ENCODE data around the gene SH3BP4. TPM values are rescaled to one million over a fixed set of nuclear protein-coding genes. Genes with fewer than 3 reads are reported as not detected.

The SH3BP4 gene
- total and polyA plus RNA-seq, 2 of the 8 experiments (the other 6 are each of a cell fraction or from before 2014, with no cell fraction given) = 28.3 to 35.4 TPM

DNA sequence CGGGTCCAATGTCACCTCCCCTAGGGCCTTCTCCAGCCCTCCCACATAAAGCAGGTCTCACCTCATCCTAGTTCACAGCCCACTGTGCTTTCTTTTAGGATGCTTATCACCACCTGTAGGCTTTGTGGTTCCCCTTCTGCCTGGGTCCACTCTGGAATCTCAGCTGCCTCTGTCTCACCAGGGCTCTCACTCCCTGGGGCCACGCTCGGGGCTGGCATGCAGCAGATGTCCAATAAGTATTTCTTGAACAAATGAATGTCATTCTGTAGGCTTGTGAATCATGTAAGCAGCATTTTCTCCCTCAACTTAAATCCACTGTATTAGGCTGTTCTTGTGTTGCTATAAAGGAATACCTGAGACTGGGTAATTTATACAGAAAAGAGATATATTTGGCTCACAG lies 4.3 kb upstream of the SH3BP4 start:
- Histone ChIP-seq H3K56ac (replicated peaks; ENCODE audit: insufficient read length, low read depth, low read length) (no peak overlapping the region), H2BK20ac (ENCODE audit: low read length) (no peak overlapping the region), H2BK15ac (ENCODE audit: low read length) (no peak overlapping the region), H2BK12ac (ENCODE audit: low read depth, low read length) (no peak overlapping the region), H3K4me2 (ENCODE audit: insufficient read depth in 1 of 2, low read depth in 2 of 2, low read length in 2 of 2) (no peak overlapping the region), H3K4me1 (replicated peaks in 1 of 4; ENCODE audit: control insufficient read depth in 3 of 4, insufficient read depth in 4 of 4, low read length in 3 of 4) (peaks cover 0 to 4% (median 0%) of the 10 kb centered on the region in 4 experiments; a peak in 1 of 7 replicates), H3K4ac (replicated peaks; ENCODE audit: insufficient read length, low read depth, low read length) (no peak overlapping the region), H3K23ac (ENCODE audit: insufficient read length) (no peak overlapping the region), H3K4me3 (ENCODE audit: extremely low read depth in 1 of 4, insufficient read depth in 2 of 4, low read depth in 3 of 4, low read length in 4 of 4) (no peak overlapping the region), H3K79me2 (ENCODE audit: control insufficient read depth in 1 of 2, insufficient read depth in 2 of 2, low read length in 2 of 2) (peaks cover 0 to 2% of the 10 kb centered on the region in 2 experiments; a peak in 3 of 4 replicates), H3K23me2 (ENCODE audit: low read depth, low read length) (peaks cover 10% of the 10 kb centered on the region; the same call in 1 of the 2 replicates), H4K20me1 (replicated peaks in 1 of 2; ENCODE audit: control insufficient read depth in 1 of 2, insufficient read depth in 2 of 2, low read length in 2 of 2) (no peaks in the 10 kb centered on the region), H3K9ac (replicated peaks in 1 of 4; ENCODE audit: extremely low read depth in 1 of 4, low read depth in 3 of 4, low read length in 3 of 4) (no peak overlapping the region), H3K27ac (ENCODE audit: low read depth, low read length) (no peak overlapping the region), H2BK5ac (ENCODE audit: low read depth, low read length) (no peak overlapping the region), H4K5ac (ENCODE audit: insufficient read length, low read depth, low read length) (no peak overlapping the region), H3K79me1 (ENCODE audit: low read depth, low read length) (no peaks in the 10 kb centered on the region), H2BK120ac (replicated peaks; ENCODE audit: low read depth, low read length) (no peak overlapping the region), H3K36me3 (ENCODE audit: control insufficient read depth in 2 of 4, insufficient read depth in 4 of 4, low read length in 3 of 4) (no peaks in the 10 kb centered on the region), H2AFZ (ENCODE audit: low read length) (no peak overlapping the region), H3K18ac (ENCODE audit: extremely low read depth, low read length) (no peak overlapping the region), H3K14ac (ENCODE audit: insufficient read length) (no peak overlapping the region), H2AK5ac (ENCODE audit: low read depth, low read length) (no peak overlapping the region), H4K91ac (replicated peaks; ENCODE audit: insufficient read length, low read length) (no peak overlapping the region), H4K8ac (ENCODE audit: extremely low read depth, insufficient read depth, low read length) (no peak overlapping the region), H3K9me3 (ENCODE audit: insufficient read depth in 2 of 2, low read depth in 1 of 2, low read length in 1 of 2) (no peaks in the 10 kb centered on the region), H3K27me3 (replicated peaks in 1 of 4; ENCODE audit: control insufficient read depth in 3 of 4, extremely low read depth in 1 of 4, insufficient read depth in 3 of 4, low read length in 3 of 4) (peaks cover 2 to 15% (median 11%) of the 10 kb centered on the region in 4 experiments)
- 96% methylated on average over 3 of the region's 3 CpGs; no CpG with 5 or more reads in 1 of the 2 experiments for WGBS, 2 experiments (ENCODE audit: extremely low coverage in 1 of 2, insufficient coverage in 1 of 2, insufficient read length in 1 of 2, insufficient replicate concordance in 2 of 2, low coverage in 1 of 2, low lambda C conversion rate in 2 of 2, missing lambda C conversion rate in 1 of 2)
- ChIA-PET POLR2A (ENCODE audit: partially characterized antibody) (no interaction called here), CTCF (ENCODE audit: partially characterized antibody) (no interaction called here)
- DNase-seq (ENCODE audit: low read depth in 1 of 2, low spot score in 2 of 2) (no peak), FAIRE-seq (no peak)
- no peak for TF ChIP-seq BRCA1 (IDR thresholded peaks at IDR 0.05; ENCODE audit: low read depth, low read length)
- no peak for TF ChIP-seq TAF1 (IDR thresholded peaks at IDR 0.05; ENCODE audit: low read depth, low read length)
- TF ChIP-seq TEAD4 (IDR thresholded peaks at IDR 0.05; ENCODE audit: low read depth, low read length) = no peak
- TF ChIP-seq POLR2AphosphoS5 (IDR thresholded peaks at IDR 0.05; ENCODE audit: low read depth, low read length) = no peak
- TF ChIP-seq, protein P1, sequence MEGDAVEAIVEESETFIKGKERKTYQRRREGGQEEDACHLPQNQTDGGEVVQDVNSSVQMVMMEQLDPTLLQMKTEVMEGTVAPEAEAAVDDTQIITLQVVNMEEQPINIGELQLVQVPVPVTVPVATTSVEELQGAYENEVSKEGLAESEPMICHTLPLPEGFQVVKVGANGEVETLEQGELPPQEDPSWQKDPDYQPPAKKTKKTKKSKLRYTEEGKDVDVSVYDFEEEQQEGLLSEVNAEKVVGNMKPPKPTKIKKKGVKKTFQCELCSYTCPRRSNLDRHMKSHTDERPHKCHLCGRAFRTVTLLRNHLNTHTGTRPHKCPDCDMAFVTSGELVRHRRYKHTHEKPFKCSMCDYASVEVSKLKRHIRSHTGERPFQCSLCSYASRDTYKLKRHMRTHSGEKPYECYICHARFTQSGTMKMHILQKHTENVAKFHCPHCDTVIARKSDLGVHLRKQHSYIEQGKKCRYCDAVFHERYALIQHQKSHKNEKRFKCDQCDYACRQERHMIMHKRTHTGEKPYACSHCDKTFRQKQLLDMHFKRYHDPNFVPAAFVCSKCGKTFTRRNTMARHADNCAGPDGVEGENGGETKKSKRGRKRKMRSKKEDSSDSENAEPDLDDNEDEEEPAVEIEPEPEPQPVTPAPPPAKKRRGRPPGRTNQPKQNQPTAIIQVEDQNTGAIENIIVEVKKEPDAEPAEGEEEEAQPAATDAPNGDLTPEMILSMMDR (IDR thresholded peaks at IDR 0.05; ENCODE audit: control extremely low read depth in 1 of 3, insufficient read depth in 1 of 3, low read depth in 1 of 3, low read length in 3 of 3) = no peak
- TF ChIP-seq FOSL1 (IDR thresholded peaks at IDR 0.05; ENCODE audit: insufficient read depth, low read depth, low read length) = no peak
- TF ChIP-seq, protein P2, sequence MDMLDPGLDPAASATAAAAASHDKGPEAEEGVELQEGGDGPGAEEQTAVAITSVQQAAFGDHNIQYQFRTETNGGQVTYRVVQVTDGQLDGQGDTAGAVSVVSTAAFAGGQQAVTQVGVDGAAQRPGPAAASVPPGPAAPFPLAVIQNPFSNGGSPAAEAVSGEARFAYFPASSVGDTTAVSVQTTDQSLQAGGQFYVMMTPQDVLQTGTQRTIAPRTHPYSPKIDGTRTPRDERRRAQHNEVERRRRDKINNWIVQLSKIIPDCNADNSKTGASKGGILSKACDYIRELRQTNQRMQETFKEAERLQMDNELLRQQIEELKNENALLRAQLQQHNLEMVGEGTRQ (IDR thresholded peaks at IDR 0.05; ENCODE audit: low read length) = no peak
- TF ChIP-seq SP2 (IDR thresholded peaks at IDR 0.05; ENCODE audit: low read length) = no peak
- no peak for TF ChIP-seq HDAC6 (IDR thresholded peaks at IDR 0.05; ENCODE audit: low read depth, low read length)
- no peak for TF ChIP-seq NRF1 (IDR thresholded peaks at IDR 0.05; ENCODE audit: low read depth, low read length)
- TF ChIP-seq SP4 (IDR thresholded peaks at IDR 0.05; ENCODE audit: low read length) = no peak
- no peak for TF ChIP-seq GTF2F1 (IDR thresholded peaks at IDR 0.05; ENCODE audit: borderline replicate concordance, low read depth, low read length)
